PC-3 (cell line): ENCODE results near the gene PADI2.

Experiments
- CTCF ChIP-seq: fragments of 300-600 bp; sonication (generic); conservative IDR thresholded peaks from 2 replicates; pipeline ENCODE4 v1.5.1; 2017; ENCODE audit warnings: antibody characterized with exemption, low read depth, mild to moderate bottlenecking, low read length
- EZH2 ChIP-seq: fragments of 300-600 bp; sonication (generic); IDR thresholded peaks from one replicate; pipeline ENCODE4 v1.6.1; 2017; ENCODE audit warnings: antibody characterized with exemption, mild to moderate bottlenecking, low read length; ENCODE audit not compliant: unreplicated experiment

GRCh38 chr1:17139637-17140036 is 20.4 kb upstream of the PADI2 start:
- TF ChIP-seq CTCF (no peak), EZH2 (no peak)
